Testis (tissue), 3 donors: ENCODE results near the gene FBXO31. TPM values are rescaled to one million over a fixed set of nuclear protein-coding genes. Genes with fewer than 3 reads are reported as not detected.

Source experiments
- DNase-seq: peaks from one replicate; pipeline ENCODE4 v3.0.0-alpha.2; 2019
- H3K27ac ChIP-seq, 2 donors: fragments of 200-600 bp; sonication (generic); one replicate each; pipeline ENCODE4 v1.5.1; 2019
- H3K27me3 ChIP-seq: fragments of 200-600 bp; sonication (generic); one replicate; pipeline ENCODE4 v1.5.1; 2019
- H3K36me3 ChIP-seq: fragments of 200-600 bp; sonication (generic); one replicate; pipeline ENCODE4 v1.5.1; 2017; ENCODE audit warnings: low read depth; ENCODE audit errors: missing control alignments
- H3K4me1 ChIP-seq: fragments of 200-600 bp; sonication (generic); one replicate; pipeline ENCODE4 v1.5.1; 2019
- H3K4me3 ChIP-seq, 2 donors: fragments of 200-600 bp; sonication (generic); one replicate each; pipeline ENCODE4 v1.5.1; 2017 to 2019
- H3K9me3 ChIP-seq: fragments of 200-600 bp; sonication (generic); one replicate; pipeline ENCODE4 v1.5.1; 2017
- CTCF ChIP-seq, 3 experiments: fragments of 450-650 bp in 2 of 3; fragments of 200-600 bp in 1 of 3; sonication (generic) in 1 of 3; IDR thresholded peaks; one replicate each; pipeline ENCODE4 v1.5.1; 2016 to 2019; ENCODE audit warnings: antibody characterized with exemption in 3 of 3, mild to moderate bottlenecking in 2 of 3, moderate library complexity in 1 of 3
- POLR2A ChIP-seq: fragments of 450-650 bp; IDR thresholded peaks from one replicate; pipeline ENCODE4 v1.6.1; 2017; ENCODE audit warnings: antibody characterized with exemption, mild to moderate bottlenecking, moderate library complexity
- WGBS, 2 donors: methylation state at CpG; one replicate each; pipeline ENCODE4 v1.1.5; 2018; 5-methylcytosine and 5-hydroxymethylcytosine counted together
- intact Hi-C: fragments of 100-400 bp; cut with DNase I; formaldehyde crosslinking; loops from one replicate; pipeline ENCODE4 v1.15.1; 2023; ENCODE audit warnings: low total_unique reads
- polyA plus RNA-seq: library from polyadenylated mRNA; stranded (reverse); fragments of 350-450 nt; fragmentation: Illumina TruSeq; extraction: RNeasy Lipid Tissue Mini Kit (QIAGEN cat#74804); gene quantifications from one replicate; pipeline ENCODE4 v1.2.3, GENCODE V29; 2014; ENCODE audit warnings: low read depth, low replicate concordance; ENCODE audit not compliant: insufficient read depth
- total RNA-seq, 2 donors: library from RNA; depleted of rRNA; stranded (reverse); fragments of >200 nt; gene quantifications; one replicate each; pipeline ENCODE4 v1.2.3, GENCODE V29; 2016

The FBXO31 gene
- total and polyA plus RNA-seq, 3 donors from 2014 or later, result 73.9 to 215 (median 115) TPM

- TF ChIP-seq CTCF (IDR thresholded peaks at IDR 0.05) (no peak), POLR2A (no peak)
- H3K36me3 ChIP-seq, result no peaks in the 10 kb centered on the region
- DNase-seq, result no peak
- intact Hi-C loops, result no loop called here
- no peaks in the 10 kb centered on the region for H3K27me3 ChIP-seq
- no peaks in the 10 kb centered on the region for H3K4me1 ChIP-seq
- no peak overlapping the region for H3K4me3 ChIP-seq
- no peak overlapping the region for H3K27ac ChIP-seq
- no peaks in the 10 kb centered on the region for H3K9me3 ChIP-seq
- WGBS, 2 donors, result 76 to 77% methylated on average over 7 of the region's 7 CpGs
Measured at GRCh38 chr16:87312008-87312407, 71.6 kb downstream of the FBXO31 start.

- WGBS, 2 donors, result 96 to 100% methylated on average over 2 to 5 of the region's 5 CpGs
- no peaks in the 10 kb centered on the region for H3K36me3 ChIP-seq
- TF ChIP-seq POLR2A, result no peak
- TF ChIP-seq CTCF (IDR thresholded peaks at IDR 0.05), result no peak
- no peak overlapping the region for H3K4me3 ChIP-seq
- no peaks in the 10 kb centered on the region for H3K27me3 ChIP-seq
- intact Hi-C loops, result no loop called here
- no peaks in the 10 kb centered on the region for H3K4me1 ChIP-seq
- H3K9me3 ChIP-seq, result no peaks in the 10 kb centered on the region
- H3K27ac ChIP-seq, result no peak overlapping the region
- no peak for DNase-seq
Measured at GRCh38 chr16:87311387-87311786, 72.2 kb downstream of the FBXO31 start.

- TF ChIP-seq POLR2A, result no peak
- TF ChIP-seq CTCF (IDR thresholded peaks at IDR 0.05), result no peak
- Histone ChIP-seq H3K9me3 (no peaks in the 10 kb centered on the region), H3K27ac (no peak overlapping the region), H3K36me3 (no peaks in the 10 kb centered on the region), H3K4me1 (no peaks in the 10 kb centered on the region), H3K27me3 (no peaks in the 10 kb centered on the region), H3K4me3 (no peak overlapping the region)
- DNase-seq, result no peak
- 80 to 81% methylated on average over 7 of the region's 7 CpGs for WGBS, 2 donors
- intact Hi-C loops, result no loop called here
Measured at GRCh38 chr16:87310610-87311009, 73.0 kb downstream of the FBXO31 start.

GRCh38 chr16:87309620-87310525 lies 73.7 kb downstream of the FBXO31 start:
- Histone ChIP-seq H3K9me3 (no peaks in the 10 kb centered on the region), H3K4me1 (no peaks in the 10 kb centered on the region), H3K27me3 (no peaks in the 10 kb centered on the region), H3K4me3 (no peak overlapping the region), H3K36me3 (no peaks in the 10 kb centered on the region), H3K27ac (no peak overlapping the region)
- TF ChIP-seq CTCF (IDR thresholded peaks at IDR 0.05), result no peak
- no peak for TF ChIP-seq POLR2A
- 68 to 72% methylated on average over 5 of the region's 5 CpGs for WGBS, 2 donors
- intact Hi-C loops, result no loop called here
- no peak for DNase-seq

- intact Hi-C loops, result no loop called here
- no peaks in the 10 kb centered on the region for H3K27me3 ChIP-seq
- H3K36me3 ChIP-seq, result no peaks in the 10 kb centered on the region
- no peaks in the 10 kb centered on the region for H3K9me3 ChIP-seq
- no peak overlapping the region for H3K27ac ChIP-seq
- H3K4me1 ChIP-seq, result no peaks in the 10 kb centered on the region
- H3K4me3 ChIP-seq, result no peak overlapping the region
- no peak for DNase-seq
- WGBS, 2 donors, result 75 to 96% methylated on average over 4 of the region's 4 CpGs
- TF ChIP-seq CTCF (IDR thresholded peaks at IDR 0.05), result no peak
- no peak for TF ChIP-seq POLR2A
Measured at GRCh38 chr16:87308826-87309225, 74.8 kb downstream of the FBXO31 start.
